ENCODE measurements around the gene RDH13.
"Not testable (repeated sequence)": the region's sequence is repeated elsewhere in the genome, so short reads cannot be mapped to it uniquely, and the experiment has no call there.

RDH13 gene

GRCh38 chr19:55036058-55036457, 26.9 kb downstream of the RDH13 start:
- no peak for TF ChIP-seq POLR2A (IDR thresholded peaks at IDR 0.05; ENCODE audit: low read depth, low read length)
- FAIRE-seq (no peak), DNase-seq (ENCODE audit: insufficient read length, low spot score) (no peak)

DNA sequence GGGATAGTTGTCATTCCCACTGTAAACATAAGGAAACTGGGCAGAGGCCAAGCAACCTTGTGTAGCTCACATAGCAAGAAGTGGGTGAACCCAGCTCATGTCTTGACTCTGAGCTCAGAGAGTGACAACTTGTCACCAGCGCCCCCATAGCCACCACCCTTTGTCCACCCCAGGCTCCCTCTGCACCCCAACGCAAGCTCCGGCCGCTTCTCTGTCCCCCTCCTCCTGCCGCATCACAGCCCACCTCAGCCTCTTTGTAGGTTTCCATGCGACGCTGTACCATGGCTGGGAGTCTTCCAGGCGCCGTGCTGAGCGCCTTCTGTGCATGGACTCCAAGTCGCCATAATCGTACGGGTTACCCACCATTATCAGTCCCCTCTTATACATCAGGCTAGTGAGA, 28.2 kb downstream of the RDH13 start:
- no peak for TF ChIP-seq POLR2A (IDR thresholded peaks at IDR 0.05; ENCODE audit: low read depth, low read length)
- FAIRE-seq = no peak

GRCh38 chr19:55032976-55033643, 29.8 kb downstream of the RDH13 start:
- DNase-seq (ENCODE audit: insufficient read length, low spot score); FAIRE-seq: not testable (repeated sequence)

More for the DNA sequence above, 28.2 kb downstream of the RDH13 start:
- no peak for DNase-seq (ENCODE audit: insufficient read length, low spot score)

- TF ChIP-seq POLR2A (IDR thresholded peaks at IDR 0.05; ENCODE audit: low read depth, low read length) = no peak
- DNase-seq (ENCODE audit: insufficient read length, low spot score) = no peak
- FAIRE-seq = no peak
These were observed 30.7 kb downstream of the RDH13 start for GRCh38 chr19:55032170-55032800.

DNA sequence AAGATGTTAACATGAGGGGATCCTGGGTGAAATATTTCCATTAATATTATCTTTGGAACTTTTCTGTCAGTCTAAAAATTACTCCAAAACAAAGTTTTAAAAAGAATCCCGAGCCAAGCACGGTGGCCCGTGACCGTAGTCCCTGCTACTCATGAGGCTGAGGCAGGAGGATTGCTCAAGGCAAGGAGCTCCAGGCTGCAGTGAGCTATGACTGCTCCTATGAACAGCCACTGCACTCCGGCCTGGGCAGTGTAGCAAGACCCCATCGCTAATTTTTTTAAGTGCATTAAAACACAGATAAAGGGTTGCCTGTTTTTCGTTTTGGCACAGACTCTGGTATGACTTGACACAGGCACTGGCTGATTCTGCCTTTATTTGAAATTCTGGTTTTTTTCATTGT, 31.8 kb downstream of the RDH13 start:
- no peak for TF ChIP-seq POLR2A (IDR thresholded peaks at IDR 0.05; ENCODE audit: low read depth, low read length)
- FAIRE-seq = no peak
- no peak for DNase-seq (ENCODE audit: insufficient read length, low spot score)

- TF ChIP-seq POLR2A (IDR thresholded peaks at IDR 0.05; ENCODE audit: low read depth, low read length) = no peak
- FAIRE-seq = no peak
- DNase-seq (ENCODE audit: insufficient read length, low spot score) = no peak
These were observed 34.2 kb downstream of the RDH13 start for GRCh38 chr19:55028757-55029156.

GRCh38 chr19:55027472-55028337, 35.2 kb downstream of the RDH13 start:
- no peak for FAIRE-seq
- no peak for TF ChIP-seq POLR2A (IDR thresholded peaks at IDR 0.05; ENCODE audit: low read depth, low read length)
- no peak for DNase-seq (ENCODE audit: insufficient read length, low spot score)

DNA sequence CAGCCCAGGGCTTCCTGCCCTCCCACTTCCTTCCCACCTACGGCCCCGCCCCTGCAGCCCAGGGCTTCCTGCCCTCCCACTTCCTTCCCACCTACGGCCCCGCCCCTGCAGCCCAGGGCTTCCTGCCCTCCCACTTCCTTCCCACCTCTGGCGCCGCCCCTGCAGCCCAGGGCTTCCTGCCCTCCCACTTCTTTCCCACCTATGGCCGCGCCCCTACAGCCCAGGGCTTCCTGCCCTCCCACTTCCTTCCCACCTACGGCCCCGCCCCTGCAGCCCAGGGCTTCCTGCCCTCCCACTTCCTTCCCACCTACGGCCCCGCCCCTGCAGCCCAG, 35.8 kb downstream of the RDH13 start:
- FAIRE-seq; DNase-seq (ENCODE audit: insufficient read length, low spot score): not testable (repeated sequence)

DNA sequence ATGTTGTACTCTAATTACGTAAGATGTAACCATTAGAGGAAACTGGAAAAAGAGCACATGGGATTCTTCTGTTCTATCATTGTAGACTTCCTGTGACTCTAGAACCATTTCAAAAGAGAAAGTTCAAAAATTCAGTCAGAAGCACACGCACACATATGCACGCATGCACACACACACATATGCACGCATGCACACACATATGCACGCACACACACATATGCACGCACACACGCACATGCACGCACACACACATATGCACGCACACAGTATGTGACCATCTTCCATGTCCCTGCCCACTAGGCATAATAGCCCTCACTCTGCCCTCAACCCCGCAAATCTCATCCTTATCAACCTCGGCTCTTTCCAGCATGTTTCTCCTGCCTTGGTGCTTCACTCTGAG, 38.8 kb downstream of the RDH13 start:
- no peak for DNase-seq (ENCODE audit: insufficient read length, low spot score)
- FAIRE-seq = no peak
- TF ChIP-seq POLR2A (IDR thresholded peaks at IDR 0.05; ENCODE audit: low read depth, low read length) = no peak

GRCh38 chr19:55020351-55020750, 42.6 kb downstream of the RDH13 start:
- not testable (repeated sequence) for DNase-seq (ENCODE audit: insufficient read length, low spot score); FAIRE-seq

- TF ChIP-seq POLR2A (IDR thresholded peaks at IDR 0.05; ENCODE audit: low read depth, low read length) = no peak
- no peak for DNase-seq (ENCODE audit: insufficient read length, low spot score)
- FAIRE-seq = no peak
These were observed 44.3 kb downstream of the RDH13 start for GRCh38 chr19:55018633-55019032.

GRCh38 chr19:55018216-55018615, 44.7 kb downstream of the RDH13 start:
- FAIRE-seq (no peak), DNase-seq (ENCODE audit: insufficient read length, low spot score) (no peak)
- TF ChIP-seq POLR2A (IDR thresholded peaks at IDR 0.05; ENCODE audit: low read depth, low read length) = no peak

DNA sequence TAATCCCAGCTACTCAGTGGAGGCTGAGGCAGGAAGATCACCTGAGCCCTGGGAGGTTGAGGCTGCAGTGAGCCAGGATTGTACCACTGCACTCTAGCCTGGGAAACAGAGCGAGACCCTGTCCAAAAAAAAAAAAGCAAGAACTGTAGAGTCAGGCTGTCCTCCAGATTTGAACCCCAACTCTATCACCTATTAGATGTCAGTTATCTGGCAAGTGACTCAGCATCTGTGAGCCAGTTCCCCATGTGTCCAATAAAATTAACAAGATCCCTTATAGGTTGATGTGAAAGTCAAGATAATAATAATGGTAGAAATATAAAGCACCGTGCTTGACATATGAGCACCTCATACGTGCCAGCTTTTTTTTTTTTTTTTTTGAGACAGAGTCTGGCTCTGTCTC, 46.9 kb downstream of the RDH13 start:
- FAIRE-seq = no peak
- no peak for TF ChIP-seq POLR2A (IDR thresholded peaks at IDR 0.05; ENCODE audit: low read depth, low read length)
- DNase-seq (ENCODE audit: insufficient read length, low spot score) = no peak

GRCh38 chr19:55015126-55015525, 47.8 kb downstream of the RDH13 start:
- FAIRE-seq (no peak), DNase-seq (ENCODE audit: insufficient read length, low spot score) (no peak)
- TF ChIP-seq POLR2A (IDR thresholded peaks at IDR 0.05; ENCODE audit: low read depth, low read length) = no peak

DNA sequence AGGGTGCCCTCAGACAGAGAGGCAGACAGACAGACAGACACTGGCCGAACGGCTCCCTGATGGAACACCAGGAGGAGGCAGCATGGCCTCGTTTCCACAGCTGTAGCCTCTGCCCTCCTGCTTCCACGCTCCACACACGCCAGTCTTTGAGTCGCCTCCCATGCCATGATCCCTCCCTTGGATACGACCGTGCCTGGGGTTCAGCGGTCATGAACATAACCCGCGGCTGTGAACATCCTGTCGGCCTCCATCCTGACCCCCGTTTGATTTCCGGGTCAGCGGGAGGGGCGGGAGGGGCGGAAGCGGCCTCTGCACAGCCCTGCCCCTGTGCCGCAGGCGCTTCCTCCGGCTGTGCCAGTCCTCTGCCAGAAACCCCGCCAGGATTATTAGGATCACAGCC, 48.2 kb downstream of the RDH13 start:
- no peak; the same call in none of the 2 replicates for TF ChIP-seq POLR2A (IDR thresholded peaks at IDR 0.05; ENCODE audit: low read depth, low read length)
- DNase-seq (ENCODE audit: insufficient read length, low spot score) = no peak
- no peak for FAIRE-seq
